ENCODE data around the gene MRPS14. TPM values are rescaled to one million over a fixed set of nuclear protein-coding genes. Genes with fewer than 3 reads are reported as not detected.

Gene MRPS14
- total and polyA plus RNA-seq, 2 of the 4 experiments (the other 2 are of a cell fraction): 22.0 to 23.1 TPM

DNA sequence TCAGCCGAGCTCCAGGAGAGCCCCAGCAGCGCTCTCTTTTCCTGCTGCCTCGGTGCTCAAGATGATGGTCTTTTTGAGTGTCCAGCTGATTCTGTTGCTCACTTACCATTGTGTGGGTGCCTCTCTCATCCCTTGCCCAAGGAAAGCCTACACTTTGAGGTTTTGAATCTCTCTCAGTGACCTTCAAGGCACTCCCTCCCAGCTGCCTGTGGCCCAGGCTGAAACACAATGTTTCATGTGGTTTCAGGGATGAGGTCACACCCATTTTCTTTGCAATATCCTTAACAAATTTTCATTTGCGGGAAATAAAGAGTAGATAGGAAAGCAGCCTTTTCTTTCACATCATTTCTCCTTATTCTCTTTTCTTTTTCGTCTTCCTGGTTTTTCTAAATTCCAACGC is 12.6 kb upstream of the MRPS14 start:
- H2AFZ ChIP-seq (replicated peaks; ENCODE audit: low read length, poor library complexity): no peak overlapping the region
- no peak overlapping the region for H2BK15ac ChIP-seq (ENCODE audit: low read depth, low read length)
- no peak overlapping the region for H3K27ac ChIP-seq (ENCODE audit: insufficient read depth, low read length)
- no peak overlapping the region for H2BK20ac ChIP-seq (ENCODE audit: low read depth, low read length)
- no peaks in the 10 kb centered on the region; the same call in 1 of the 2 replicates for H3K9me1 ChIP-seq (ENCODE audit: insufficient read depth, low read length)
- intact Hi-C loops (cut with micrococcal nuclease) (no loop called here), in situ Hi-C loops (cut with MboI; ENCODE audit: low sequenced_read_pairs) (no loop called here), dilution Hi-C loops (cut with HindIII; ENCODE audit: low sequenced_read_pairs, unreplicated experiment) (no loop called here)
- H3K27me3 ChIP-seq (ENCODE audit: control insufficient read depth, insufficient read depth, low read length): peaks cover 6% of the 10 kb centered on the region
- H3K79me1 ChIP-seq (ENCODE audit: low read depth in 1 of 2, low read length in 2 of 2): no peaks in the 10 kb centered on the region
- H3K9ac ChIP-seq (ENCODE audit: low read depth, low read length): no peak overlapping the region
- ChIA-PET CTCF (no interaction called here), POLR2A (ENCODE audit: unreplicated experiment) (no interaction called here)
- no peak overlapping the region for H3K23ac ChIP-seq (ENCODE audit: low read depth, low read length)
- no peaks in the 10 kb centered on the region for H3K9me3 ChIP-seq (ENCODE audit: control insufficient read depth, insufficient read depth, low read length)
- ATAC-seq (ENCODE audit: low read depth) (no peak), DNase-seq (no peak)
- H4K91ac ChIP-seq (ENCODE audit: insufficient read depth, low read depth, low read length): no peak overlapping the region
- H3K36me3 ChIP-seq (ENCODE audit: control insufficient read depth, insufficient read depth, low read length): no peaks in the 10 kb centered on the region
- WGBS, 2 experiments (ENCODE audit: extremely low coverage in 2 of 2, insufficient read length in 1 of 2): 93% methylated on average over 2 of the region's 6 CpGs; no CpG with 5 or more reads in 1 of the 2 experiments
- H3K4me3 ChIP-seq (ENCODE audit: insufficient read depth, low read depth, low read length): no peak overlapping the region
- H2AK5ac ChIP-seq (ENCODE audit: low read depth, low read length): no peak overlapping the region
- H3K4me2 ChIP-seq (ENCODE audit: low read depth, low read length): no peak overlapping the region
- no peak overlapping the region for H2AK9ac ChIP-seq (replicated peaks; ENCODE audit: low read depth, low read length, poor library complexity)
- no TSS peak for BruUV-seq (replicated peaks)
- no peak overlapping the region for H3K56ac ChIP-seq (ENCODE audit: extremely low read depth, insufficient read depth, low read length)
- H3K14ac ChIP-seq (replicated peaks; ENCODE audit: low read depth, low read length): no peak overlapping the region
- H4K20me1 ChIP-seq (ENCODE audit: insufficient read depth, low read length): no peaks in the 10 kb centered on the region
- H2BK5ac ChIP-seq (ENCODE audit: low read depth, low read length, poor library complexity, severe bottlenecking): no peak overlapping the region
- no peaks in the 10 kb centered on the region for H3K4me1 ChIP-seq (ENCODE audit: control insufficient read depth, insufficient read depth, low read length)
- no peak overlapping the region for H4K8ac ChIP-seq (ENCODE audit: low read depth in 2 of 2, low read length in 2 of 2)
- H2BK120ac ChIP-seq (ENCODE audit: low read depth, low read length): no peak overlapping the region
- TF ChIP-seq CEBPB (IDR thresholded peaks at IDR 0.05; ENCODE audit: low read depth, low read length) (no peak), MAFK (IDR thresholded peaks at IDR 0.05; ENCODE audit: low read depth, low read length) (no peak), MAZ (IDR thresholded peaks at IDR 0.05; ENCODE audit: borderline replicate concordance, low read depth, low read length) (no peak)
- H3K18ac ChIP-seq (ENCODE audit: low read depth, low read length): no peak overlapping the region
- no peak overlapping the region for H3K4ac ChIP-seq (ENCODE audit: low read depth, low read length)
- no peak overlapping the region for H4K5ac ChIP-seq (ENCODE audit: low read depth, low read length)

Data from IMR-90 (cell line).